Stimulated activated CD4-positive, alpha-beta T cell treated with anti-CD3 and anti-CD28 coated beads, Interleukin-15, amount 100 ng/mL, for 24 hours (primary cell): Measurements from ENCODE around the gene CYP4Z1.
"Not testable (repeated sequence)": the region's sequence is repeated elsewhere in the genome, so short reads cannot be mapped to it uniquely, and the experiment has no call there.

Experiments
- DNase-seq: peaks from one replicate; pipeline ENCODE4 v3.0.0-alpha.2; 2020

Gene CYP4Z1, protein sequence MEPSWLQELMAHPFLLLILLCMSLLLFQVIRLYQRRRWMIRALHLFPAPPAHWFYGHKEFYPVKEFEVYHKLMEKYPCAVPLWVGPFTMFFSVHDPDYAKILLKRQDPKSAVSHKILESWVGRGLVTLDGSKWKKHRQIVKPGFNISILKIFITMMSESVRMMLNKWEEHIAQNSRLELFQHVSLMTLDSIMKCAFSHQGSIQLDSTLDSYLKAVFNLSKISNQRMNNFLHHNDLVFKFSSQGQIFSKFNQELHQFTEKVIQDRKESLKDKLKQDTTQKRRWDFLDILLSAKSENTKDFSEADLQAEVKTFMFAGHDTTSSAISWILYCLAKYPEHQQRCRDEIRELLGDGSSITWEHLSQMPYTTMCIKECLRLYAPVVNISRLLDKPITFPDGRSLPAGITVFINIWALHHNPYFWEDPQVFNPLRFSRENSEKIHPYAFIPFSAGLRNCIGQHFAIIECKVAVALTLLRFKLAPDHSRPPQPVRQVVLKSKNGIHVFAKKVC

DNA sequence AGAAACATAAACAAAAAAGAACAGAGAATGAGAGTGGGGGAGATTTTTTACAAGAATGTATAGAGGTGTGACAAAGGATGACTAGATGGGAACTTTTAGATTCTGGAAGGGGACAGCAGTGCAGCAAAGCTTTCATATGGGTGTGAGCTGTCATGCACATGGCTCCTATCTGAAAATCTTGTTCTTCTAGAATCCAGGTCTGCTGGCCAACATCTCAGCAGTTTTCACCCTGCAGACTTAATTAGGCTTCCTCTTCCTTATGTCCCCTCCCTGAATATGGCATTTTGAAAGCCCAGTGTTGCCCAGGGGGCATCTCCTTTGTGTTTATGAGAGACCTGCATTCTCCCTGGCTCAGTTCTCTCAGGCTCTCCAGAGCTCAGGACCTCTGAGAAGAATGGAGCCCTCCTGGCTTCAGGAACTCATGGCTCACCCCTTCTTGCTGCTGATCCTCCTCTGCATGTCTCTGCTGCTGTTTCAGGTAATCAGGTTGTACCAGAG, at the start of gene CYP4Z1:
Gene CYP4Z1 (plus strand): TSS at position 135 of the 498 bp plus-strand sequence. CDS start 260 bp downstream, at position 395.
- DNase-seq, result no peak

- DNase-seq, result no peak
Measured at GRCh38 chr1:47021070-47021469, 46.0 kb upstream of the CYP4Z1 start.

GRCh38 chr1:47023268-47024140, 43.5 kb upstream of the CYP4Z1 start, which contains the start of gene CYP4X1:
CYP4X1 (plus strand) TSS chr1:47023669; CDS start chr1:47023818, 149 bp downstream.
- no peak for DNase-seq

DNA sequence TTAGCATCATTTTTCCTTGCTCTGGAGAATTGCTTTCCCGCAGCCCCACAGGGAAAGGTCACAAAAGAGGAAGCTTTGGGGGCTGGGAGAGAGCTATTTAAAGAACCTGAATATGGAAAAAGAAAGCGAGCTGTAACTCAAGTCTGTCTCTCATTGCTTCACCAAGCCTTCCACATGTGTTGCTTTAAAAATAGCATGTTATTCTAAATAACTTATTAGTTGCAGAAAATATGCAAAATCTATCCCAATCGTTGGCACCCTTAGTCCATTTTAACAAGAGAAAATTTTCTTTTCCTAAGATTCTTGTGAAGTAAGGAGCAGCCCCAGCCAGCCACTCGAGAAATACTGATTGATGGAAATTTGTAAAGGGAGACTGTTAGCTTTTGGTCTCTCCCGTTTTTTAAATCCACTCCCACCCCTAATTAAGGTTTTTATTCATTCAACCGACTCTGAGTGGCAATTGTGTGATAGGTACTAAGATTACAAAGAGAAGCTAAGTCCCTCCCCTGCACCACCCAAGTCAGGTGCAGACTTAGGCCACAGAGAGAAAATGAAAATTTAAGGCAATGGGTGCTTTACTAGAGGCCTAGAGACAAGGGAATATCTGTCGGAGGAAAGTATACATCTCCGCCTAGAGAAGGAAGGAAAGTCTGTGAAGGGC, 42.8 kb upstream of the CYP4Z1 start:
- DNase-seq, result no peak

DNA sequence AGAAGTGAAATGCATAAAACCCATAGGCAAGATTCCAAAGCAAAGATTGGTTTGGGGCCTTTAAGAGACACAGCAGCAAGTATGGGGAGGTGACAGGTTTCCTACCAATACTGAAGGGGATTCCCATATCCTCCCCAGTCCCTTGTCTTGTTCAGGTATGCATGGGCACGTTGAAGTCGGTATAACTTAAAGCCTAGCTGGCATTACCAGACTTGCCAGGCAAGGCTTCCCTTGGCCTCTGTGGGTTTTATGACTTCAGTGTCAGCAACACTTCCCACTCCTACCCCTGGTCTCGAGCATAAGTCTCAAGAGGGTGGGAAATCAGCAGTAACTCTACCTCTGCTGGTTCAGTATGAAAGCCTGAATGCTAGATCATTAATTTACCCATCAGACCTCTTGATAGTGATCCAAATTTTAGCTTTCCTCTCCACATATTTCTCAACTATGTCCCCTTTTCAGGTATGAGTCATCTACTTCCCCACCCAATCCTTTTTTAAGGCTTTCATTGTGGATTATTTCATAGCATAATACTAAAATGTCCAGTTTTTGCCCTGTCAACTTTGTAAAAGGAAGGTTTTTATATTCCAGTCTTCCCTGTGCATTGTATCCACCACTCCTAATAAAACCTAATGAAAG, 36.7 kb upstream of the CYP4Z1 start:
- no peak for DNase-seq

GRCh38 chr1:47031059-47031458, 36.0 kb upstream of the CYP4Z1 start:
- no peak for DNase-seq

- DNase-seq, result no peak
Measured at GRCh38 chr1:47031585-47031984, 35.4 kb upstream of the CYP4Z1 start.

DNA sequence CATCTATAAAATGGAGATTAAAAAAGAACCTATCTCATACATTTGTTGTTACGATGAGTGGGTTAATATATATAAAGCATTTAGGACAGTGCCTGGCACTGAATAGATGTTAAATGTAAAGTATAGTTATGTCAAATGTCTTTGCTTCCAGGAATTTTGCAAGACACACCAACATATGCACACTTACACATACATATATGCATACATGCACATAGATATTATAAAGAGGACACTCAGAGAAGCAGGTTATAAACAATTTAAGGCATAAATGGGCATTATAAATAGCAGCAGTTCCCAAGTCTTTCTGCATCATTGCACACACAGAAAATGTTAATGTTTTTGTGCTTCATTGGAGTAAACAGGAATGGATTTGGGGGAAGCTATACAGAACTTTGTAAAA, 30.3 kb upstream of the CYP4Z1 start:
- no peak for DNase-seq

DNA sequence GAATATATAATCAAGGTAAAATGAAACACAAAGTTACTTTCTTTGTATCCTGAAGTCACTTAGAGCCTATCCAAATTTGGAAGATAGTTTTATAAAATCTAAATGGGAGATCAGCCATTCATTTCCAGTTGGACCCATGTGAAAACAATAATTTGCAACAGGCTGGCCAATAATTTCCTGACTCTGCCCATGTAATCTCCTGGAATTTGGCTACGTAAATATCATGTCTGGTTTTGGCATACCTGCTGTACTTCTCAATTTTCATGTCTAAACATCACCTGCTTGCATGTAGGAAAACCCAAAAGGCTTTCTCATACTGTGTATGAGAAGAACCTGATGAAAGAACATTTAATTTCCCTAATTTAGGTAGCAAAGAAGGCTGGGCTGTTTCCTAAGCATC, 7.7 kb upstream of the CYP4Z1 start:
- DNase-seq, result no peak

DNA sequence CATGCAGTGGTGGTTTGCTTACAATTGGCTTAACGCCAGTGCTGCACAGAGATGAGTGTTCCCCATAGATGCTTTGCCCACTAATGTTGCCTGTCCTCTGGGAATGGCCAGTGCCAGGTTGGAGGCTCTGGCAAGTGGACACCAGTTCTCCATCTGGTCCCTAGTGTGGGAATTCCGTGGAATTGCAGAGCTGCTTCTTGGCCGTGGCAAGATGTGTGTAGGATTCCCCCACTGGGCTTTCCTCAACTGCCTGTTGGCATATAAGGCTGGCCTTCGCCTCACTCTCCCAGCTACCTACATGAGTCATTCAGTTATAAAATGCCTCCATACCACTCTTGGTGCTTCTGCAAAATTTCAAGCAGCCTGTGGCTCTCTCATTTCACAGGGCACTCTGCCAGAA, 2.0 kb downstream of the CYP4Z1 start:
- not testable (repeated sequence) for DNase-seq

DNA sequence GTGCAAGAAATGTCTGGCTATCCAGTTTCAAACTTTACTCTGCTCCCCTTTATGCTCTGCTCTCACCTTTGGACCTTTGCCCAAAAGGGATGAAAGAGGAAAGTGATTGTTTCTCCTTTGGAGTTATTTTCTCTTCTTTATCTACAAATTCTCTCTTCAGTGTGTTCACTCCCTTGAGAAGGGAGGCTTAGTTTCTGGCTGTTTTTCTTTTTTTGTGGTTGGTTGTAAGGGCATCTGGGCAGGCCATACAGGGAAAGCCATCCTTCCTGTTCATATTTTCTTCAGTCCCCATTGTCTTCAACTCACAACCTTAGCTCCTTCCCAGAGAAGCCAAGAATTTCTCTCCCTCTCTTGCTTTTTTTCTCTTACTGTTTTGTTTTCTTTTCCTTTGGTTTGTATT, 2.5 kb downstream of the CYP4Z1 start:
- not testable (repeated sequence) for DNase-seq

DNA sequence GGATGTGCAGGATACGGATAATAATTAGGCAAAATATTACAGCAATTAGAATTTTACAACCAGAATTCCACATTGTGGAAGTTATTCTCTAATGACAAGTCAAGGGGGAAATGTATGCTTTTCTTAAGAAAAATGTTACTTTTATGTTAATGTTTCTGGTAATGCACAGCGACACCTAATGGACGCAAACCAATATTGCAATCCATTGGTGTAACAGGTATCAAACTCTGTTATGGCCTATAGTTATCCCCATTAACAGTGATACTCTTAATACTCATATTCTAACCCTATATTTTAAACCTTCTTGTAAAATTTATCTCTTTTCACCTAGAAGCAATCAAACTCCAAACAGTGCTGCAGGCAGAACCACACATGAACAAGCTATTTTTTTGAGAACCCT, 22.3 kb downstream of the CYP4Z1 start:
- DNase-seq, result peak; percentile 45

DNA sequence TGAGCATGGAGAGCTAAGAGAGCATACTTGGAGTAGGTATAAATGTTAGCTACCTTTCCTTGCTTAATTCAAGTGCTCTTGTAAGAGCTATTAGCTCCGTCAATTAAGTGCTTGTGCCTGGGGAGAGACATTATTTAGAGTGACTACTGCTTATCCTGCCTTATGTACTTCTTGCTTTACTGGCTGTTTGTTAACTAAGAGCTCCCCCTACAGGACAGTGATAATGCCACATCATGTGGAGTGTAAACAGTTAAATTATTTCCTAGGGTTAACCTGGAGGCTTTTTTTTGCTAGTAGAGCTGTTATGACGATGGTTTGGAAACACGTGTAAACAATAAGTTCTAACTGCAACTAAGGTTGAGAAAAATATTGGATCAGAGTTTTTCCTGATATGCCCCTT, 24.4 kb downstream of the CYP4Z1 start:
- not testable (repeated sequence) for DNase-seq

DNA sequence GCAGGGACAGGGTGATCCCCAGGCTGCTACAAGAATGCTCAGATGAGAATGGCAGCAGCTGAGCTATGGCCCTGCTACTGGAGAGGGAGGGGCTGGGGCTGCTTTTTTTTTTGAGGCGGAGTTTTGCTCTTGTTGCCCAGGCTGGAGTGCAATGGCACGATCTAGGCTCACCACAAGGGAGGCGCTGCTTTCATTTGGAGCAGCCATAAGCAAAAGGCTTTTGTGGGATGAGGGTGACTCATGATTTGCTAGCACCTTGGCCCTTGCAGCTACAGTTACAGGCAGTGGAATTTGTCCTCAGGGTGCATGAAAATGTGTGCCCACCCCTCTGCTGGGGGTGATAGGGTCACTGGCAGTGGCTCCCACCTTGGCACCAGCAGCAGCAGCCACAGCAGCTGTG, 37.8 kb downstream of the CYP4Z1 start:
- no peak for DNase-seq

GRCh38 chr1:47106792-47107191, 39.8 kb downstream of the CYP4Z1 start:
- no peak for DNase-seq

- not testable (repeated sequence) for DNase-seq
Measured at GRCh38 chr1:47107851-47108574, 41.0 kb downstream of the CYP4Z1 start.

DNA sequence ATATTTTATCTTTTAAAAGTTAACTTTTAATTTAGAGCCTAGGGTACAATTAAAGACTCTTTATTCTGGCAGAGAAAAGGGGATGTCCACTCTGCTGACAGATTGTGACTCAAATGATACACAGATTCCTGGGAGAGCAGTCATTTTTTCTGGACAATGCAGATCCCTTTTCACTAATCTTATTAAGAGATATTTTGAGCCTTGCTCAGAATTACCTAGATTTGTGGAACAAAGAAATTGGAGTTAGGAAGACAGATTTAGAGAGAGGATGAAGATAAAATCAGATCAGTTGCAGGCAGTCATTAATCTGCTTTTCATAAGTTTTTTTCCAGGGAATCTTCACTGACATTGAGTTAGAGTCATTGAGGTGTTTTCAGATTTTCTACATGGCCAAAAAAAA, 42.5 kb downstream of the CYP4Z1 start:
- not testable (repeated sequence) for DNase-seq

GRCh38 chr1:47113178-47113577, 46.1 kb downstream of the CYP4Z1 start:
- DNase-seq, result no peak

DNA sequence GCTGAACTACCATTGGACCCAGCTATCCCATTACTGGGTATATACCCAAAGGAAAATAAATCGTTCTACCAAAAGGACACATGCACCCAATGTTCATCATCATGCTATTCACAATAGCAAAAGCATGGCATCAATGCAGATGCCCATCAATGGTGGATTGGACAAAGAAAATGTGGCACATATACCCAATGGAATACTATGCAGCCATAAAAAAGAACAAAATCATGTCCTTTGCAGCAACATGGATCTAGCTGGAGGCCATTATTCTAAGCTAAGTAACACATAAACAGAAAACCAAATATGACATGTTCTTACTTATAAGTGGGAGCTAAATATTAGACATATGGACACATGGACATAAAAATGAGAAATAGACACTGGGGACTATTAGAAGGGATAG, 54.0 kb downstream of the CYP4Z1 start:
- not testable (repeated sequence) for DNase-seq

GRCh38 chr1:47124834-47125233, 57.8 kb downstream of the CYP4Z1 start:
- DNase-seq, result not testable (repeated sequence)

- not testable (repeated sequence) for DNase-seq
Measured at GRCh38 chr1:47126997-47127396, 60.0 kb downstream of the CYP4Z1 start.

GRCh38 chr1:47128221-47128620, 61.2 kb downstream of the CYP4Z1 start:
- DNase-seq, result no peak
